Peyer's patch (tissue), 4 donors: ENCODE data around the gene MIPOL1. TPM values are rescaled to one million over a fixed set of nuclear protein-coding genes. Genes with fewer than 3 reads are reported as not detected.
A peak's percentile ranks its signal among the peaks of the same experiment; 100 is the strongest.

ENCODE experiments used
- DNase-seq, 3 donors: peaks; one replicate each; pipeline ENCODE4 v3.0.0-alpha.2; 2017 to 2019
- H3K27ac ChIP-seq, 4 donors: fragments of 200-600 bp; sonication (generic); one replicate each; pipeline ENCODE4 v1.5.1; 2016 to 2019
- H3K27me3 ChIP-seq, 2 donors: fragments of 200-600 bp; sonication (generic); one replicate each; pipeline ENCODE4 v1.5.1; 2019
- H3K36me3 ChIP-seq, 3 donors: fragments of 200-600 bp; sonication (generic); one replicate each; pipeline ENCODE4 v1.5.1; 2016 to 2019
- H3K4me1 ChIP-seq, 4 donors: fragments of 200-600 bp; sonication (generic); one replicate each; pipeline ENCODE4 v1.5.1; 2016 to 2019
- H3K4me3 ChIP-seq, 4 donors: fragments of 200-600 bp; sonication (generic); 1 replicate in 3 of 4; 2 replicates in 1 of 4; pipeline ENCODE4 v1.5.1; 2016 to 2019; ENCODE audit warnings: mild to moderate bottlenecking in 1 of 4
- H3K9me3 ChIP-seq, 4 donors: fragments of 200-600 bp; sonication (generic); one replicate each; pipeline ENCODE4 v1.5.1; 2016 to 2019; ENCODE audit warnings: mild to moderate bottlenecking in 1 of 4
- CTCF ChIP-seq, 6 experiments: fragments of 450-650 bp in 4 of 6; fragments of 200-600 bp in 2 of 6; sonication (generic) in 1 of 6; IDR thresholded peaks; one replicate each; pipeline ENCODE4 v1.5.1; 2017 to 2019; ENCODE audit warnings: antibody characterized with exemption in 6 of 6, mild to moderate bottlenecking in 3 of 6, moderate library complexity in 1 of 6
- POLR2A ChIP-seq, 2 donors: fragments of 450-650 bp; IDR thresholded peaks; one replicate each; pipeline ENCODE4 v1.5.1; 2017; ENCODE audit warnings: antibody characterized with exemption in 2 of 2, mild to moderate bottlenecking in 2 of 2, moderate library complexity in 2 of 2
- total RNA-seq, 4 donors: library from RNA; depleted of rRNA; stranded (reverse); fragments of >200 nt; gene quantifications; one replicate each; pipeline ENCODE4 v1.1.0, GENCODE V29; 2016

The MIPOL1 gene
- total RNA-seq, 4 donors from 2014 or later = 5.6 to 42.1 (median 14.9) TPM

DNA sequence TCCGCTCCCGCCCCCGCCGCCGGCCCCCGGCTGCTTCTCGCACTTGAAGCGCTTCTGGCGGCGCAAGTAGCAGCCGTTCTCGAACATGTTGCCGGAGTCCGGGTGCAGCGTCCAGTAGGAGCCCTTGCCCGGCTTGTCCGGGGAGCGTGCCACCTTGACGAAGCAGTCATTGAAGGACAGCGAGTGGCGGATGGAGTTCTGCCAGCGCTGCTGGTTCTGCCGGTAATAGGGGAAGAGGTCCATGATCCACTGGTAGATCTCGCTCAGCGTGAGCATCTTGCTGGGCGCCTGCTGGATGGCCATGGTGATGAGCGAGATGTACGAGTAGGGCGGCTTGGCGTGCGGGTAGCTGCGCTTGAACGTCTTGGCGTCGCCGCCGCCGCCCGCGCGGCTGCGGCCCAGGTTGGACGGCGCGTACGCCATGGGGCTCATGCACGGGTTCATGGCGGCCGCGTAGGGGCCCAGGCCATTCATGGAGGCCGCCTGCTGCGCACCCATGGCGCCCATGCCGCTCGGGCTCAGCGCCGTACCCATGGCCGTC is 394.3 kb downstream of the MIPOL1 start:
- Histone ChIP-seq H3K4me3 (peak overlapping the region in 3 of 4 donors; percentile 20 to 70 (median 54)), H3K4me1 (peaks cover 0 to 14% (median 0%) of the 10 kb centered on the region in 4 donors), H3K9me3 (no peaks in the 10 kb centered on the region), H3K27ac (peak overlapping the region in 3 of 4 donors; percentile 59 to 77 (median 73)), H3K36me3 (no peaks in the 10 kb centered on the region), H3K27me3 (peaks cover 0 to 42% of the 10 kb centered on the region in 2 donors)
- no peak for TF ChIP-seq CTCF (IDR thresholded peaks at IDR 0.05)
- TF ChIP-seq POLR2A (IDR thresholded peaks at IDR 0.05) = no peak
- peak in 2 of 3 donors; percentile 47 to 77 for DNase-seq

GRCh38 chr14:37592482-37593408 is 395.0 kb downstream of the MIPOL1 start:
- H3K27me3 ChIP-seq = peaks cover 0 to 35% of the 10 kb centered on the region in 2 donors

DNA sequence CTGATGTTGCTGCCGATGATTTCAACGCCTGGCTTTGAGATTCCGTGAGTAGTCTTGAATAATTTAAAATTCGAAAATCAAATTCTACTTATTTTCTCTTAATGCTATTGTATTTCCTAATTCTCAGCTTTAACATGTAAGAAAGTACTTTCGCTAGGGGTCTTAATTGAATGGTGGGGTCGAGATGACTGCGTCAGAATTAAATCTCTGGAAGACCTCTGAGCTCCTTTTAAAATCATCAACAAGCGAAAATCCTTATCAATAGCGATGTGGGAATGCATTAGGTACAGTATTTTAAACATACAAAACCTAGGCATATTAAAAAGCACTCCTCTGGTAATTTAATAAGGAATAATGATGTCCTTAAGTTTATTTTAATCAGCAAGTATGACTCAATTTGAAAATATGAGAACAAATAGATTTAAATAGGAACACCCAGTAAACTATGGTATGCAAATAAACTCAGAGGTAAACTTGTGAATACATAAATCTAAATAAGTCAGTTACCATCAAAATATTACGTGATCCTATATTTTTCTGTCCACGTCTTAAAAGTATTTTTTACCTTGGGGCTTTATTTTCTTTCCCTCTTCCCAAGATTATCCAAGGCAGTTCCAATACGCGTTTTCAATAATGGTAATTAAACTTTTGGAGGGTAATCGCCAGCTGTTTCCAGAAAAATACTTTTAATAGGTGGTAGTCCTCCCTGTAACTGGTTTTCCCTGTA is 395.9 kb downstream of the MIPOL1 start:
- peaks cover 0 to 36% of the 10 kb centered on the region in 2 donors for H3K27me3 ChIP-seq
- no peaks in the 10 kb centered on the region for H3K36me3 ChIP-seq
- peaks cover 0 to 24% (median 0%) of the 10 kb centered on the region in 4 donors for H3K4me1 ChIP-seq
- TF ChIP-seq CTCF (IDR thresholded peaks at IDR 0.05) = no peak
- TF ChIP-seq POLR2A (IDR thresholded peaks at IDR 0.05) = no peak
- no peak for DNase-seq
- H3K27ac ChIP-seq = peak overlapping the region in 3 of 4 donors; percentile 83 to 96 (median 94)
- peaks cover 0 to 6% (median 0%) of the 10 kb centered on the region in 4 donors for H3K9me3 ChIP-seq
- H3K4me3 ChIP-seq = peak overlapping the region in 3 of 4 donors; percentile 25 to 70 (median 54)

More at GRCh38 chr14:37592482-37593408, 395.0 kb downstream of the MIPOL1 start:
- no peaks in the 10 kb centered on the region for H3K36me3 ChIP-seq
- peak overlapping the region in 3 of 4 donors; percentile 59 to 77 (median 73) for H3K27ac ChIP-seq
- no peaks in the 10 kb centered on the region for H3K9me3 ChIP-seq
- peak in 2 of 3 donors; percentile 47 to 66 for DNase-seq
- H3K4me3 ChIP-seq = peak overlapping the region in 3 of 4 donors; percentile 20 to 70 (median 54)
- peaks cover 0 to 14% (median 0%) of the 10 kb centered on the region in 4 donors for H3K4me1 ChIP-seq
- TF ChIP-seq CTCF (IDR thresholded peaks at IDR 0.05) = no peak
- no peak for TF ChIP-seq POLR2A (IDR thresholded peaks at IDR 0.05)

GRCh38 chr14:37594238-37594970 is 396.7 kb downstream of the MIPOL1 start:
- H3K27me3 ChIP-seq = peaks cover 0 to 40% of the 10 kb centered on the region in 2 donors
- H3K27ac ChIP-seq = peak overlapping the region in 3 of 4 donors; percentile 83 to 96 (median 94)
- H3K4me1 ChIP-seq = peaks cover 0 to 31% (median 0%) of the 10 kb centered on the region in 4 donors
- H3K36me3 ChIP-seq = no peaks in the 10 kb centered on the region
- DNase-seq = peak in 2 of 3 donors; percentile 79 to 85
- peak overlapping the region; percentile 15 to 70 (median 40) for H3K4me3 ChIP-seq
- peak in 4 of 6 experiments; percentile 41 to 85 (median 77) for TF ChIP-seq CTCF (IDR thresholded peaks at IDR 0.05)
- TF ChIP-seq POLR2A (IDR thresholded peaks at IDR 0.05) = no peak
- peaks cover 0 to 7% (median 0%) of the 10 kb centered on the region in 4 donors for H3K9me3 ChIP-seq
